ENCODE data around the gene CYP26B1. TPM values are rescaled to one million over a fixed set of nuclear protein-coding genes. Genes with fewer than 3 reads are reported as not detected.

Gene CYP26B1, protein sequence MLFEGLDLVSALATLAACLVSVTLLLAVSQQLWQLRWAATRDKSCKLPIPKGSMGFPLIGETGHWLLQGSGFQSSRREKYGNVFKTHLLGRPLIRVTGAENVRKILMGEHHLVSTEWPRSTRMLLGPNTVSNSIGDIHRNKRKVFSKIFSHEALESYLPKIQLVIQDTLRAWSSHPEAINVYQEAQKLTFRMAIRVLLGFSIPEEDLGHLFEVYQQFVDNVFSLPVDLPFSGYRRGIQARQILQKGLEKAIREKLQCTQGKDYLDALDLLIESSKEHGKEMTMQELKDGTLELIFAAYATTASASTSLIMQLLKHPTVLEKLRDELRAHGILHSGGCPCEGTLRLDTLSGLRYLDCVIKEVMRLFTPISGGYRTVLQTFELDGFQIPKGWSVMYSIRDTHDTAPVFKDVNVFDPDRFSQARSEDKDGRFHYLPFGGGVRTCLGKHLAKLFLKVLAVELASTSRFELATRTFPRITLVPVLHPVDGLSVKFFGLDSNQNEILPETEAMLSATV
- total RNA-seq (2021): 0.20 and 0.22 TPM in 2 replicates
- long read RNA-seq: 0 reads

DNA sequence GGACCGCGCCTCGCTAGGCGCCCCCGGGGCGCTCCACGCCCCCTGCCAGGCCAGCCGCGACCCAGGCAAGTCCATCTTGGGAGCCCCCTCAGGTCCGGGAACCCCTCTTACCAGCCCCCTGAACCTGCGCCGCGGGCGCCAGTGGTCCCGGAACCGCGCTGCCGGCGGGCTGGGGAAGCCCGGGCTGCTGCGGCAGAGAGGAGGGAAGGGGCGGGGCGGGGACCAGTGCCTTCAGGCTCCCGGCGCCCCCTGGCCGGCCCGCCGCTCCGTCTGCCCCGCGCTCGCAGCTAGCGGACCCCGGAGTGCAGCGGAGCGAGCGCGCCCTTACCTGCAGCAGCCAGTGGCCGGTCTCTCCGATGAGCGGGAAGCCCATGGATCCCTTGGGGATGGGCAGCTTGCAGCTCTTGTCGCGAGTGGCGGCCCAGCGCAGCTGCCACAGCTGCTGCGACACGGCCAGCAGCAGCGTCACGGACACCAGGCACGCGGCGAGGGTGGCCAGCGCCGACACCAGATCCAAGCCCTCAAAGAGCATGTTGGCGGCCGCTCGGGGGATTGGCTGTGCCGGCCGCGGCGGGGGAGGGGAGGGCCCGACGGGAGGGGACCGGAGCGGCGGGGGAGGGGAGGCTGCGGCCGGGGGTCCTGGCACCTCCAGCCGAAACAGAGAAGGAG is at the start of gene CYP26B1:
Gene CYP26B1 (minus strand): TSS at position 560 of the 669 bp plus-strand sequence. CDS start 28 bp downstream, at position 532.
- H2BK20ac ChIP-seq (ENCODE audit: low read depth, low read length, poor library complexity, severe bottlenecking): no peak within 1 kb of the TSS
- Mint-ChIP-seq H3K4me3 (peak within 1 kb of the TSS; percentile 64 to 89), H3K27ac (no peak within 1 kb of the TSS; a peak in 1 of 7 replicates), H3K36me3 (ENCODE audit: insufficient read depth in 1 of 3, low read depth in 3 of 3) (no peaks in the 10 kb centered on the region; a peak in 1 of 7 replicates), H3K4me1 (peaks cover 33 to 50% of the 10 kb centered on the region in 2 experiments), H3K27me3 (ENCODE audit: low read depth) (peaks cover 94% of the 10 kb centered on the region), H3K9me3 (peaks cover 0 to 8% of the 10 kb centered on the region in 2 experiments; a peak in 3 of 5 replicates)
- WGBS (ENCODE audit: extremely low coverage, insufficient read length, low lambda C conversion rate): no CpG with 5 or more reads among the region's 69 CpGs
- H3K14ac ChIP-seq (ENCODE audit: insufficient read depth, low read length): no peak within 1 kb of the TSS
- H3K79me1 ChIP-seq (ENCODE audit: insufficient read depth, low read depth, low read length, poor library complexity, severe bottlenecking): no peaks in the 10 kb centered on the region
- no peak within 1 kb of the TSS for H3K27ac ChIP-seq (ENCODE audit: insufficient read length, low read depth, low read length)
- H2BK5ac ChIP-seq (ENCODE audit: insufficient read length, low read length): no peak within 1 kb of the TSS
- H3K23me2 ChIP-seq (ENCODE audit: insufficient read length, low read depth, low read length, poor library complexity, severe bottlenecking): peaks cover 34% of the 10 kb centered on the region
- H2AK5ac ChIP-seq (ENCODE audit: insufficient read length, low read length): no peak within 1 kb of the TSS
- no peak within 1 kb of the TSS for H4K8ac ChIP-seq (replicated peaks; ENCODE audit: insufficient read length, low read depth, low read length)
- H4K20me1 ChIP-seq (ENCODE audit: control insufficient read depth, insufficient read depth, insufficient read length): peaks cover 5% of the 10 kb centered on the region
- H2BK120ac ChIP-seq (ENCODE audit: low read depth, low read length, poor library complexity, severe bottlenecking): no peak within 1 kb of the TSS
- no peaks in the 10 kb centered on the region for H3K79me2 ChIP-seq (ENCODE audit: insufficient read depth, low read length)
- no peak within 1 kb of the TSS for H3K18ac ChIP-seq (ENCODE audit: insufficient read length, low read depth, low read length)
- DNase-seq: peak; percentile 60
- H2AFZ ChIP-seq (ENCODE audit: low read length): no peak within 1 kb of the TSS
- TF ChIP-seq, protein P1, sequence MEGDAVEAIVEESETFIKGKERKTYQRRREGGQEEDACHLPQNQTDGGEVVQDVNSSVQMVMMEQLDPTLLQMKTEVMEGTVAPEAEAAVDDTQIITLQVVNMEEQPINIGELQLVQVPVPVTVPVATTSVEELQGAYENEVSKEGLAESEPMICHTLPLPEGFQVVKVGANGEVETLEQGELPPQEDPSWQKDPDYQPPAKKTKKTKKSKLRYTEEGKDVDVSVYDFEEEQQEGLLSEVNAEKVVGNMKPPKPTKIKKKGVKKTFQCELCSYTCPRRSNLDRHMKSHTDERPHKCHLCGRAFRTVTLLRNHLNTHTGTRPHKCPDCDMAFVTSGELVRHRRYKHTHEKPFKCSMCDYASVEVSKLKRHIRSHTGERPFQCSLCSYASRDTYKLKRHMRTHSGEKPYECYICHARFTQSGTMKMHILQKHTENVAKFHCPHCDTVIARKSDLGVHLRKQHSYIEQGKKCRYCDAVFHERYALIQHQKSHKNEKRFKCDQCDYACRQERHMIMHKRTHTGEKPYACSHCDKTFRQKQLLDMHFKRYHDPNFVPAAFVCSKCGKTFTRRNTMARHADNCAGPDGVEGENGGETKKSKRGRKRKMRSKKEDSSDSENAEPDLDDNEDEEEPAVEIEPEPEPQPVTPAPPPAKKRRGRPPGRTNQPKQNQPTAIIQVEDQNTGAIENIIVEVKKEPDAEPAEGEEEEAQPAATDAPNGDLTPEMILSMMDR (conservative IDR thresholded peaks at IDR 0.05): no peak
- H3K4me1 ChIP-seq (ENCODE audit: insufficient read depth, low read length): no peaks in the 10 kb centered on the region; the same call in 1 of the 2 replicates
- no peak within 1 kb of the TSS for H3K9ac ChIP-seq (ENCODE audit: extremely low read depth, insufficient read length, low read length)
- H2BK15ac ChIP-seq (ENCODE audit: low read depth, low read length): no peak within 1 kb of the TSS
- no peak within 1 kb of the TSS for H3K4ac ChIP-seq (ENCODE audit: low read depth, low read length)
- H3K9me3 ChIP-seq (ENCODE audit: control insufficient read depth, low read depth, low read length): no peaks in the 10 kb centered on the region
- no peak within 1 kb of the TSS for H3K56ac ChIP-seq (ENCODE audit: insufficient read length, low read depth, low read length)
- peaks cover 70% of the 10 kb centered on the region for H3K27me3 ChIP-seq (ENCODE audit: insufficient read depth, low read length)
- H3T11ph ChIP-seq (ENCODE audit: low read length): no peak within 1 kb of the TSS
- peak within 1 kb of the TSS; percentile 87 for H3K4me2 ChIP-seq (ENCODE audit: insufficient read depth, insufficient read length, low read length)
- H4K91ac ChIP-seq (ENCODE audit: insufficient read length, low read depth, low read length): no peak within 1 kb of the TSS
- H4K5ac ChIP-seq (ENCODE audit: insufficient read length, low read depth, low read length): no peak within 1 kb of the TSS
- no peak within 1 kb of the TSS for H2BK12ac ChIP-seq (ENCODE audit: insufficient read length, low read depth, low read length)
- H3K23ac ChIP-seq (ENCODE audit: insufficient read length, low read depth, low read length): no peak within 1 kb of the TSS
